Astrocyte (in vitro differentiated cells and primary cell): ENCODE measurements around the gene KISS1R. TPM values are rescaled to one million over a fixed set of nuclear protein-coding genes. Genes with fewer than 3 reads are reported as not detected.

ENCODE experiments used
- DNase-seq: peaks from one replicate; pipeline ENCODE4 v3.0.0-alpha.2; 2010; ENCODE audit warnings: low read depth
- FAIRE-seq: peaks from 2 replicates; lab custom pipeline; 2011; peaks lifted over from hg19 to GRCh38; lab: Jason Lieb, UNC
- H2AFZ ChIP-seq: 2 replicates; pipeline ENCODE4 v1.6.0; 2012; ENCODE audit warnings: low read depth, low read length, inconsistent platforms
- H3K27ac ChIP-seq: 2 replicates; pipeline ENCODE4 v1.5.1; 2011; ENCODE audit warnings: low read depth, low read length, inconsistent platforms
- H3K27me3 ChIP-seq: 2 replicates; pipeline ENCODE4 v1.6.0; 2011; ENCODE audit warnings: low read length, inconsistent platforms; ENCODE audit not compliant: insufficient read depth
- H3K36me3 ChIP-seq: 2 replicates; pipeline ENCODE4 v1.5.1; 2011; ENCODE audit warnings: low read length, inconsistent platforms; ENCODE audit not compliant: insufficient read depth
- H3K4me1 ChIP-seq: 2 replicates; pipeline ENCODE4 v1.5.1; 2011; ENCODE audit warnings: low read length, inconsistent platforms; ENCODE audit not compliant: insufficient read depth
- H3K4me2 ChIP-seq: 2 replicates; pipeline ENCODE4 v1.6.0; 2012; ENCODE audit warnings: low read length, inconsistent platforms
- H3K4me3 ChIP-seq: 2 replicates; pipeline ENCODE4 v1.5.1; 2011; ENCODE audit warnings: low read depth, mild to moderate bottlenecking, low read length, inconsistent platforms; ENCODE audit not compliant: insufficient read depth
- H3K79me2 ChIP-seq: 2 replicates; pipeline ENCODE4 v1.6.0; 2012; ENCODE audit warnings: mild to moderate bottlenecking, low read length, inconsistent platforms; ENCODE audit not compliant: insufficient read depth
- H3K9ac ChIP-seq: 2 replicates; pipeline ENCODE4 v1.6.0; 2012; ENCODE audit warnings: mild to moderate bottlenecking, low read length, inconsistent platforms
- H3K9me3 ChIP-seq: 2 replicates; pipeline ENCODE4 v1.5.1; 2012; ENCODE audit warnings: low read depth, mild to moderate bottlenecking, low read length, inconsistent platforms; ENCODE audit not compliant: insufficient read depth
- H4K20me1 ChIP-seq: 2 replicates; pipeline ENCODE4 v1.6.0; 2012; ENCODE audit warnings: low read length, inconsistent platforms; ENCODE audit not compliant: insufficient read depth
- H3K27ac Mint-ChIP-seq: one replicate; pipeline ENCODE4 v1.8.0; 2021; ENCODE audit warnings: mild to moderate bottlenecking, mixed read lengths; ENCODE audit not compliant: unreplicated experiment
- H3K27me3 Mint-ChIP-seq: one replicate; pipeline ENCODE4 v1.8.0; 2021; ENCODE audit warnings: low read depth, mixed read lengths; ENCODE audit not compliant: unreplicated experiment
- H3K36me3 Mint-ChIP-seq: one replicate; pipeline ENCODE4 v1.8.0; 2021; ENCODE audit warnings: low read depth, mixed read lengths; ENCODE audit not compliant: unreplicated experiment
- H3K4me1 Mint-ChIP-seq: one replicate; pipeline ENCODE4 v1.8.0; 2021; ENCODE audit warnings: low read depth, mixed read lengths; ENCODE audit not compliant: unreplicated experiment
- H3K4me3 Mint-ChIP-seq: one replicate; pipeline ENCODE4 v1.8.0; 2021; ENCODE audit warnings: mild to moderate bottlenecking, moderate library complexity, mixed read lengths; ENCODE audit not compliant: unreplicated experiment
- H3K9me3 Mint-ChIP-seq: one replicate; pipeline ENCODE4 v1.8.0; 2021; ENCODE audit warnings: mild to moderate bottlenecking, mixed read lengths; ENCODE audit not compliant: unreplicated experiment
- EZH2 ChIP-seq: IDR thresholded peaks from 2 replicates; pipeline ENCODE4 v1.6.1; 2012; ENCODE audit warnings: mild to moderate bottlenecking, low read length, inconsistent platforms; ENCODE audit not compliant: insufficient read depth
- total RNA-seq: library from RNA; stranded (reverse); gene quantifications from 2 replicates; pipeline ENCODE4 v1.2.1, GENCODE V29; 2021
- TF ChIP-seq, protein P1 (sequence below): IDR thresholded peaks from 2 replicates; pipeline ENCODE4 v1.5.1; 2011; ENCODE audit warnings: low read depth, mild to moderate bottlenecking, inconsistent platforms, low read length, moderate library complexity; ENCODE audit not compliant: insufficient read depth

KISS1R gene
- total RNA-seq, 1 donor from 2014 or later = not detected

DNA sequence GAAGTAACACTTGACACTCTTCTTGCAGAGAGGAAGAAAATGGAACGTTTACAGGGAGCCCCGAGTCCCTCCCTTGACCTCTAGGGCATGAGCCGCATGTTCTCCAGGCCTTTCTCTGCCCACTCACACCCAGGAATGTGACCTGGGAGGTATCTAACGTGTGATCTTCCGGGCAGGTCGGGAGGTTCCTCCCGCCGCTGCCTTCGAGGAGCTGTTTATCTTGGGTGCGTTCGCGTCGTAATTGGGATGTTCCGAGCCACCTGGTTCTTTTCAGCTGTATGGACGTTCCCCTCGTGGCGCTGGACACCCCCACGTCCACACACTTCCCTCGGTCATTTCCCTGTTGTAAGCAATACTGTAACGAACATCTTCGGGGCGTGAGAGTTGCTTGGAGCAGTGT lies 22.3 kb downstream of the KISS1R start:
- H3K9ac ChIP-seq = no peak overlapping the region
- no peak for DNase-seq
- FAIRE-seq = no peak
- H3K36me3 ChIP-seq = peaks cover 2% of the 10 kb centered on the region
- no peak overlapping the region for H3K4me3 ChIP-seq
- Mint-ChIP-seq H3K36me3 (peaks cover 26% of the 10 kb centered on the region), H3K4me1 (peaks cover 7% of the 10 kb centered on the region), H3K27ac (peak overlapping the region; percentile 69), H3K27me3 (no peaks in the 10 kb centered on the region), H3K9me3 (no peaks in the 10 kb centered on the region), H3K4me3 (no peak overlapping the region)
- H3K27ac ChIP-seq = no peak overlapping the region
- H3K4me1 ChIP-seq = peaks cover 26% of the 10 kb centered on the region
- TF ChIP-seq, protein P1, sequence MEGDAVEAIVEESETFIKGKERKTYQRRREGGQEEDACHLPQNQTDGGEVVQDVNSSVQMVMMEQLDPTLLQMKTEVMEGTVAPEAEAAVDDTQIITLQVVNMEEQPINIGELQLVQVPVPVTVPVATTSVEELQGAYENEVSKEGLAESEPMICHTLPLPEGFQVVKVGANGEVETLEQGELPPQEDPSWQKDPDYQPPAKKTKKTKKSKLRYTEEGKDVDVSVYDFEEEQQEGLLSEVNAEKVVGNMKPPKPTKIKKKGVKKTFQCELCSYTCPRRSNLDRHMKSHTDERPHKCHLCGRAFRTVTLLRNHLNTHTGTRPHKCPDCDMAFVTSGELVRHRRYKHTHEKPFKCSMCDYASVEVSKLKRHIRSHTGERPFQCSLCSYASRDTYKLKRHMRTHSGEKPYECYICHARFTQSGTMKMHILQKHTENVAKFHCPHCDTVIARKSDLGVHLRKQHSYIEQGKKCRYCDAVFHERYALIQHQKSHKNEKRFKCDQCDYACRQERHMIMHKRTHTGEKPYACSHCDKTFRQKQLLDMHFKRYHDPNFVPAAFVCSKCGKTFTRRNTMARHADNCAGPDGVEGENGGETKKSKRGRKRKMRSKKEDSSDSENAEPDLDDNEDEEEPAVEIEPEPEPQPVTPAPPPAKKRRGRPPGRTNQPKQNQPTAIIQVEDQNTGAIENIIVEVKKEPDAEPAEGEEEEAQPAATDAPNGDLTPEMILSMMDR = no peak
- no peak for TF ChIP-seq EZH2
- no peaks in the 10 kb centered on the region for H3K27me3 ChIP-seq
- no peak overlapping the region for H3K4me2 ChIP-seq
- no peak overlapping the region for H2AFZ ChIP-seq
- H3K9me3 ChIP-seq = no peaks in the 10 kb centered on the region
- H4K20me1 ChIP-seq = peaks cover 65% of the 10 kb centered on the region
- peaks cover 82% of the 10 kb centered on the region for H3K79me2 ChIP-seq

DNA sequence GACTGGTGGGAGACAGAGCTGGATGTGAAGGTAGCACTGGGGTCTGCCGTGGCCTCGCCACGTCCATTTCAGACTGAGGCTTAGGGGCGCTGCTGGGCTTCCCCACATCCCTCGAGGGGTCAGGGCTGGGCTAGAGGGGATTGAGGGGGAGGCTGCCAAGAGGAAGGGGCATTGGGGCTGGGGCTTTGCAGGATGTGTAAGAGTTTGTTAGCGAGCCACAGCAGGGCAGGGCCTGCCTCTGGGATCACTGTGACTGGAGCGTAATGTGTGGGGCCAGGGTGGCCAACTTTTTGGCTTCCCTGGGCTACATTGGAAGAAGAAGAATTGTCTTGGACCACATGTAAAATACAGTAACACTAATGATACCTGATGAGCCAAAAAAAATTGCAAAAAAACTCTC lies 22.8 kb downstream of the KISS1R start:
- FAIRE-seq (no peak), DNase-seq (no peak)
- Mint-ChIP-seq H3K36me3 (peaks cover 26% of the 10 kb centered on the region), H3K4me1 (peaks cover 7% of the 10 kb centered on the region), H3K27ac (no peak overlapping the region), H3K4me3 (no peak overlapping the region), H3K27me3 (no peaks in the 10 kb centered on the region), H3K9me3 (no peaks in the 10 kb centered on the region)
- no peaks in the 10 kb centered on the region for H3K9me3 ChIP-seq
- no peak overlapping the region for H3K4me3 ChIP-seq
- H2AFZ ChIP-seq = no peak overlapping the region
- H3K27ac ChIP-seq = no peak overlapping the region
- no peak overlapping the region for H3K9ac ChIP-seq
- H3K4me2 ChIP-seq = no peak overlapping the region
- peaks cover 70% of the 10 kb centered on the region for H4K20me1 ChIP-seq
- H3K36me3 ChIP-seq = peaks cover 2% of the 10 kb centered on the region
- H3K27me3 ChIP-seq = no peaks in the 10 kb centered on the region
- TF ChIP-seq, protein P1 = no peak
- no peak for TF ChIP-seq EZH2
- peaks cover 21% of the 10 kb centered on the region for H3K4me1 ChIP-seq
- H3K79me2 ChIP-seq = peaks cover 82% of the 10 kb centered on the region

DNA sequence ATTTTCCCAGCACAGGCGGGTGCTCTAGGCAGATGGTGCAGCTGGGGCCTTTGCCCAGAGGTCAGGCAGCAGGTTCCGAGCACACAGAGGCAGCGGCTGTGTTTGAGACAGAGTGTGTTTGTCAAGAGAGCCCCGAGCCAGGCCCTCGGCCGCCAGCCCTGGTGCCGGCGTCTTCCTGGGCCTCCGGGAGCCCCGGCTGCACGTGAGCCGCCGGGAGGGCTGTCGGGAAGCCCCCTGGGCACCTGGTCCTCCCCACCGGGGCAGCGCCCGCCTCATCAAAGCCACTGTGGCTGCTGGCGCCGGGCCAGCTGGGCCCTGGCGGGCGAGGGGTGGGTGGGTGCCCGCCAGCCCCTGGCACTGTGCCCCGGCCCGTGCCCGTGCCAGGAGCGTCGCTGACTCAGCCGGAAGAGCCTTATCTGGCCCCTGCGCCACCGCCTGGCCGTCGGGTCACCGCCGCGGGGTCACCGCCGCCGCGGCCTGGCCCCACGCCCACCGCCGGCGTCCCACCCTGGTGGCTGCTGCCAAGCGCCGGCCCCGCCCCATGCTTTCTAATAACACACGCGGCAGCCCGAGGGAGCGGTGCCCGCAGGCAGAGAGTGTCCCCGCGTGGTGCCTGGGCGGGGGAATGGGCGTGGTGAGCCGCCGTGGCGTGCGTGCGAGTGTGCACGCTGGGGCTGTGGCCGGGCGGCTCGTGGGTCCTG lies 23.6 kb downstream of the KISS1R start:
- H3K4me3 Mint-ChIP-seq = no peak overlapping the region
- no peak for TF ChIP-seq EZH2
- TF ChIP-seq, protein P1 = no peak
- H3K27ac Mint-ChIP-seq = no peak overlapping the region
- H3K9ac ChIP-seq = no peak overlapping the region
- no peaks in the 10 kb centered on the region for H3K9me3 Mint-ChIP-seq
- H4K20me1 ChIP-seq = peaks cover 78% of the 10 kb centered on the region
- peaks cover 17% of the 10 kb centered on the region for H3K4me1 ChIP-seq
- H3K27me3 ChIP-seq = no peaks in the 10 kb centered on the region
- FAIRE-seq (no peak), DNase-seq (peak; percentile 47)
- peaks cover 84% of the 10 kb centered on the region for H3K79me2 ChIP-seq
- no peak overlapping the region for H3K4me3 ChIP-seq
- H3K36me3 Mint-ChIP-seq = peaks cover 26% of the 10 kb centered on the region
- no peak overlapping the region for H3K27ac ChIP-seq
- peak overlapping the region; percentile 67 for H3K4me2 ChIP-seq
- H3K36me3 ChIP-seq = peaks cover 2% of the 10 kb centered on the region
- no peaks in the 10 kb centered on the region for H3K27me3 Mint-ChIP-seq
- no peak overlapping the region for H2AFZ ChIP-seq
- no peaks in the 10 kb centered on the region for H3K9me3 ChIP-seq
- peaks cover 7% of the 10 kb centered on the region for H3K4me1 Mint-ChIP-seq
